CD4-positive, alpha-beta T cell treated with Interleukin-4 for 1 hour (primary cell): ENCODE data around the gene GMPPA.

Experiments
- DNase-seq, 2 donors: peaks; one replicate each; pipeline ENCODE4 v3.0.0-alpha.2; 2020 to 2022

The GMPPA gene

GRCh38 chr2:219498280-219499057 is at the start of gene GMPPA:
Gene GMPPA, plus strand, starts transcription at chr2:219498891. Its CDS starts 1,085 bp downstream, at chr2:219499976.
- DNase-seq: peak; percentile 97

- DNase-seq: no peak
These were observed 49.1 kb upstream of the GMPPA start for GRCh38 chr2:219449609-219450008.

- DNase-seq: no peak
These were observed 46.9 kb upstream of the GMPPA start for GRCh38 chr2:219451661-219452360.

- DNase-seq: no peak
These were observed 46.1 kb upstream of the GMPPA start for GRCh38 chr2:219452361-219453317.

- no peak for DNase-seq
These were observed 44.8 kb upstream of the GMPPA start for GRCh38 chr2:219453671-219454590.

GRCh38 chr2:219455581-219455980 is 43.1 kb upstream of the GMPPA start:
- no peak for DNase-seq

GRCh38 chr2:219457784-219458369 is 40.8 kb upstream of the GMPPA start:
- no peak for DNase-seq

- DNase-seq: no peak
These were observed 39.7 kb upstream of the GMPPA start for GRCh38 chr2:219458996-219459395.

- DNase-seq: peak; percentile 30 to 33
These were observed 39.0 kb upstream of the GMPPA start for GRCh38 chr2:219459460-219460311.

- no peak for DNase-seq
These were observed 38.2 kb upstream of the GMPPA start for GRCh38 chr2:219460424-219460926.

GRCh38 chr2:219461047-219461514 is 37.6 kb upstream of the GMPPA start:
- DNase-seq: no peak

GRCh38 chr2:219461669-219462068 is 37.0 kb upstream of the GMPPA start:
- no peak for DNase-seq

GRCh38 chr2:219462349-219462748 is 36.3 kb upstream of the GMPPA start:
- no peak for DNase-seq

- DNase-seq: no peak
These were observed 34.2 kb upstream of the GMPPA start for GRCh38 chr2:219464286-219465032.

- no peak for DNase-seq
These were observed 32.8 kb upstream of the GMPPA start for GRCh38 chr2:219465659-219466561.

- DNase-seq: no peak
These were observed 31.6 kb upstream of the GMPPA start for GRCh38 chr2:219466816-219467735.

GRCh38 chr2:219467736-219468075 is 31.0 kb upstream of the GMPPA start:
- DNase-seq: no peak
